GM23248 (cell line): Measurements from ENCODE around the gene PLXND1.

Experiments used
- EZH2 ChIP-seq: fragments of 200-600 bp; sonication (generic); IDR thresholded peaks from 2 replicates; pipeline ENCODE4 v1.6.1; 2018; ENCODE audit warnings: antibody characterized with exemption, mild to moderate bottlenecking; ENCODE audit not compliant: insufficient read depth, poor library complexity, severe bottlenecking
- EZH2phosphoT487 ChIP-seq: fragments of 200-600 bp; sonication (generic); IDR thresholded peaks from 2 replicates; pipeline ENCODE4 v1.6.1; 2018; ENCODE audit warnings: antibody characterized with exemption, moderate library complexity, mild to moderate bottlenecking, low read depth; ENCODE audit not compliant: insufficient read depth

DNA sequence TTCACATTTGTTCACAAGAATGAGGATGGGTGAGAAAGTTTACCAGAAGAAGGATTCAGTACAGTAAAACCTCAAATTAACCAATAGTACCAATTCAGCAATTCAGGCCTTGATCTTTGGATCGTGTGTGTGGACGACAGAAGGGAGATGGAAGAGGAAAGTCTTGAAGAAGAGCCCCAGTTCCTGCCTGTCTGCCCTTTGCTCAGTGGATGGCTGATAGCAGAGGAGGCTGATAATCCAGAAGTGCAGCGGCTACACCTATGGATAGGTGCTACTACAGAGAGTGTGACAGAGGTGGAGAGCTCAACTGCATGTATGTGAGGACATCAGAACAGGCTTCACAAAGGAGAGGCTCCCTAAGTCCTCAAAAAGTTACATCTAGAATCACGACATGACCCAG lies 29.2 kb upstream of the PLXND1 start:
- TF ChIP-seq EZH2phosphoT487 (no peak), EZH2 (no peak)
